OCI-LY7 (cell line): Measurements from ENCODE around the gene UGP2. TPM values are rescaled to one million over a fixed set of nuclear protein-coding genes. Genes with fewer than 3 reads are reported as not detected.

Experiments
- BruUV-seq: library from RNA; stranded (reverse); fragments of 400-500 nt; replicated peaks from 2 replicates; lab custom pipeline; 2021; lab: Mats Ljungman, UMichigan
- CTCF ChIA-PET: fragments of 300-600 bp; sonication (Branson Sonifier 250); formaldehyde crosslinking; loops from one replicate; lab custom pipeline; 2022; ENCODE audit warnings: antibody characterized with exemption; ENCODE audit not compliant: unreplicated experiment; lab: Charles Lee
- POLR2A ChIA-PET: fragments of 300-600 bp; sonication (Branson Sonifier 250); formaldehyde crosslinking; loops from one replicate; lab custom pipeline; 2022; ENCODE audit warnings: antibody characterized with exemption; lab: Charles Lee
- DNase-seq: peaks from one replicate; pipeline ENCODE4 v3.0.0-alpha.2; 2015; ENCODE audit warnings: low spot score
- H2AFZ ChIP-seq: fragments of 200-600 bp; sonication (generic), shearing (Covaris generic); 2 replicates; pipeline ENCODE4 v1.6.1; 2014; ENCODE audit warnings: mild to moderate bottlenecking, antibody characterized with exemption, low read length, moderate library complexity
- H3K27ac ChIP-seq: fragments of 200-600 bp; sonication (generic); 2 replicates; pipeline ENCODE4 v1.5.1; 2014; ENCODE audit warnings: mixed run types, low read depth, mild to moderate bottlenecking, moderate library complexity, low read length, inconsistent platforms; ENCODE audit not compliant: poor library complexity, severe bottlenecking
- H3K36me3 ChIP-seq: fragments of 200-600 bp; sonication (generic); 2 replicates; pipeline ENCODE4 v1.6.1; 2014; ENCODE audit warnings: mild to moderate bottlenecking, antibody characterized with exemption, low read length, moderate library complexity, mixed read lengths; ENCODE audit not compliant: insufficient read depth
- H3K4me1 ChIP-seq: fragments of 200-600 bp; sonication (generic); 2 replicates; pipeline ENCODE4 v1.5.1; 2014; ENCODE audit warnings: mild to moderate bottlenecking, low read length; ENCODE audit not compliant: insufficient read depth, poor library complexity, severe bottlenecking
- H3K4me2 ChIP-seq: fragments of 200-600 bp; sonication (generic); 2 replicates; pipeline ENCODE4 v1.6.1; 2014; ENCODE audit warnings: mild to moderate bottlenecking, low read length
- H3K4me3 ChIP-seq: fragments of 200-600 bp; sonication (generic); 2 replicates; pipeline ENCODE4 v1.5.1; 2014; ENCODE audit warnings: mild to moderate bottlenecking, low read depth, low read length; ENCODE audit not compliant: poor library complexity, severe bottlenecking
- H3K79me2 ChIP-seq: fragments of 200-600 bp; sonication (generic); 2 replicates; pipeline ENCODE4 v1.6.1; 2016; ENCODE audit warnings: low read depth, mild to moderate bottlenecking, low read length, moderate library complexity, mixed read lengths; ENCODE audit not compliant: insufficient read depth
- H3K9me2 ChIP-seq: fragments of 200-600 bp; sonication (generic); 2 replicates; pipeline ENCODE4 v1.6.1; 2016; ENCODE audit warnings: mild to moderate bottlenecking, low read length, mixed read lengths; ENCODE audit not compliant: insufficient read depth
- H3K9me3 ChIP-seq: fragments of 200-600 bp; sonication (generic); 2 replicates; pipeline ENCODE4 v1.6.1; 2014; ENCODE audit warnings: mild to moderate bottlenecking, mixed run types, low read length, mixed read lengths
- H4K20me1 ChIP-seq: fragments of 200-600 bp; sonication (generic); 2 replicates; pipeline ENCODE4 v1.6.1; 2014; ENCODE audit warnings: mild to moderate bottlenecking, antibody characterized with exemption, low read length, moderate library complexity, mixed read lengths; ENCODE audit not compliant: insufficient read depth
- CTCF ChIP-seq: fragments of 200-600 bp; sonication (generic); conservative IDR thresholded peaks from 2 replicates; pipeline ENCODE4 v1.5.1; 2014; ENCODE audit warnings: mild to moderate bottlenecking, antibody characterized with exemption, low read length, moderate library complexity, mixed read lengths
- EZH2phosphoT487 ChIP-seq: fragments of 200-600 bp; sonication (generic); IDR thresholded peaks from 2 replicates; pipeline ENCODE4 v1.6.1; 2018; ENCODE audit warnings: low read depth, borderline replicate concordance, mild to moderate bottlenecking, mixed run types, antibody characterized with exemption, low read length, moderate library complexity, mixed read lengths
- intact Hi-C: fragments of 100-400 bp; cut with micrococcal nuclease; formaldehyde crosslinking; loops from one replicate; pipeline ENCODE4 v1.10.0; 2022; ENCODE audit not compliant: unreplicated experiment
- total RNA-seq, 2 experiments: library from RNA; depleted of rRNA in 1 of 2; stranded (reverse); fragments of >200 nt in 1 of 2; shearing (Covaris generic) in 1 of 2; gene quantifications; 2 replicates each; pipeline ENCODE4 v1.2.3, GENCODE V29; 2014 to 2022

The UGP2 gene
- total RNA-seq, 2 experiments from 2014 or later: 53.7 to 71.4 TPM

GRCh38 chr2:63879876-63880433, 38.3 kb downstream of the UGP2 start:
- Histone ChIP-seq H3K4me3 (no peak overlapping the region), H3K9me3 (no peaks in the 10 kb centered on the region), H3K4me2 (no peak overlapping the region), H4K20me1 (no peaks in the 10 kb centered on the region), H3K9me2 (no peaks in the 10 kb centered on the region), H3K27ac (no peak overlapping the region), H3K36me3 (peaks cover 78% of the 10 kb centered on the region), H3K79me2 (no peaks in the 10 kb centered on the region), H3K4me1 (no peaks in the 10 kb centered on the region), H2AFZ (no peak overlapping the region)
- CTCF ChIA-PET: no interaction called here
- POLR2A ChIA-PET: no interaction called here
- no peak for TF ChIP-seq CTCF
- TF ChIP-seq EZH2phosphoT487: no peak
- intact Hi-C loops: no loop called here
- no TSS peak for BruUV-seq
- DNase-seq: no peak

- Histone ChIP-seq H4K20me1 (no peaks in the 10 kb centered on the region), H3K79me2 (no peaks in the 10 kb centered on the region), H3K4me1 (no peaks in the 10 kb centered on the region), H3K27ac (no peak overlapping the region), H3K9me3 (no peaks in the 10 kb centered on the region), H3K36me3 (peaks cover 77% of the 10 kb centered on the region), H2AFZ (no peak overlapping the region), H3K4me2 (no peak overlapping the region), H3K4me3 (no peak overlapping the region), H3K9me2 (no peaks in the 10 kb centered on the region)
- ChIA-PET CTCF (no interaction called here), POLR2A (interaction anchor here (0.9 kb wide), 1 partner anchor 1445 kb away, joined by 3 read pairs; no protein-coding TSS in a partner anchor)
- no peak for DNase-seq
- no peak for TF ChIP-seq CTCF
- TF ChIP-seq EZH2phosphoT487: no peak
- intact Hi-C loops: no loop called here
- BruUV-seq: no TSS peak
These were observed 38.9 kb downstream of the UGP2 start for GRCh38 chr2:63880625-63881024.

- Histone ChIP-seq H3K27ac (no peak overlapping the region), H4K20me1 (no peaks in the 10 kb centered on the region), H3K9me2 (no peaks in the 10 kb centered on the region), H2AFZ (no peak overlapping the region), H3K79me2 (no peaks in the 10 kb centered on the region), H3K4me1 (no peaks in the 10 kb centered on the region), H3K9me3 (no peaks in the 10 kb centered on the region), H3K4me3 (no peak overlapping the region), H3K36me3 (peaks cover 77% of the 10 kb centered on the region), H3K4me2 (no peak overlapping the region)
- DNase-seq: no peak
- intact Hi-C loops: no loop called here
- no TSS peak for BruUV-seq
- CTCF ChIA-PET: no interaction called here
- TF ChIP-seq CTCF: no peak
- no peak for TF ChIP-seq EZH2phosphoT487
- POLR2A ChIA-PET: interaction anchor here (0.9 kb wide), 1 partner anchor 1446 kb away, joined by 3 read pairs; no protein-coding TSS in a partner anchor
These were observed 39.5 kb downstream of the UGP2 start for GRCh38 chr2:63881205-63881604.
